ENCODE results near the gene RGS7.
"Not testable (repeated sequence)": the region's sequence is repeated elsewhere in the genome, so short reads cannot be mapped to it uniquely, and the experiment has no call there.

RGS7 gene

DNA sequence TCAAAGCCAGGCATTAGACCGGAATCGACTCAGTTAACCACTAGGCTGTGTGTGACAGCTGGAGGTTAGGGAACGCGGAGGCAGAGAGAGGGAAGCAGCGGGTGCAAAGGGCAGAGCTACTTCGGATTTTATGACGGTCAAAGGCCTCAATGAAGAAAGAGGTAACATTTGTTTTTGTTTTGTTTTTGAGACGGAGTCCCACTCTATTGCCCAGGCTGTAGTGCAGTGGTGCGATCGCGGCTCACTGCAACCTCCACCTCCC is 468.3 kb downstream of the RGS7 start:
- DNase-seq: no peak

- DNase-seq: no peak
Observed at GRCh38 chr1:240888039-240888786, 468.8 kb downstream of the RGS7 start.

DNA sequence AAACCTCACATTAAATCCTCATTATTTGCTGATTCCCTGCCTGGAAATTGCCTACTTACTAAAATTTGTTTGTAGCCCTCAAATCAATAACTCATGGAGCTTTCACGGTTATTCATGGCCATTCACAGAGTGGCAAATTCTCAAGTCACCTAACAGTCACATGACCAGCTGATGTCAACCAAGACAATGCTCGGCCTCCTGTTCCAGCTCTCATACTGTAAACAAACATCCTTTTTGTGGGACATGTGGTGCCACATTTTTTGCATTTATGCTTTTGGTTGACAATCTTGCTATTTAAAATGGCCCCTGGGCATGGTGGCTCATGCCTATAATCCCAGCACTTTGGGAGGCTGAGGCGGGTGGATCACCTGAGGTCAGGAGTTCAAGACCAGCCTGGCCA is 473.5 kb downstream of the RGS7 start:
- DNase-seq: no peak

GRCh38 chr1:240882656-240883308 is 474.2 kb downstream of the RGS7 start:
- not testable (repeated sequence) for DNase-seq

DNA sequence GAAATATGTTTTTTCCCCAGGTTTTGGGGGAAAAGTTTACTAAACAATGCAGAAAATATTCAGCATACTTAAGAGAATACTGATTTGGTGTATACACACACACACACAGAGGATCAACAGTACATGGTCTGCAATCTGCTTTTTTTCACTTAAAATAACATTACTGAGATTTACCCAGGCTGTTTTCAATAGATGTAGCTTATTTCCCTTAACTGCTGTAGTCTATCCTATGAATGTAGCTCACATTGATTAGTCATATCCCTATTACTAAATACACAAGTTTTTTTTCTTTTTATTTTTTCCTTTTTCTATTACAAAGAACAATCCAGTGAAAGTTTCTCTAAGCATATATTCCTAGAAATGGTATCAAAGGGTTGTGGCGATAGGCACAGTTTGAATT is 478.4 kb downstream of the RGS7 start:
- DNase-seq: no peak

- DNase-seq: no peak
Observed at GRCh38 chr1:240877605-240878004, 479.4 kb downstream of the RGS7 start.

GRCh38 chr1:240876071-240876470 is 480.9 kb downstream of the RGS7 start:
- DNase-seq: no peak

- DNase-seq: no peak
Observed at GRCh38 chr1:240869071-240869470, 487.9 kb downstream of the RGS7 start.

GRCh38 chr1:240866724-240867123 is 490.3 kb downstream of the RGS7 start:
- DNase-seq: no peak

GRCh38 chr1:240860023-240860422 is 497.0 kb downstream of the RGS7 start:
- no peak for DNase-seq

DNA sequence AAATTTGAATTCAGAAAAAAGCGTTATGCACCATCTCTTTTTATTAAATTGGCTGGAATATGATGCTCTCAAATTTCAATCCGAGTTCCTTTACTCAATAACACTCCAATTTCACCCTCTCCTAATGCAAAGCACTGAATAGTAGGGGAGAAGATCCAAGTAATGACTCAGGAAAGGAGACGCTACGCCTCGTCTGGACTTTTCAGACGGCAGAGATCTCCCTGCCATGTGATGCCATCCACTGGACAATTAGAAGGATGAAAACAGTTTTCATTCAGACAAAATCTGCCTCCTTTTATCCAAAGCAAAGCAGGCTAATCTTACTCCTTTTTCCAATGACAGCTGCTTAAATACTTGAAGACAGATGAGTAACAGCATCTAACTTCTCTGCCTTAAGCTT is 502.6 kb downstream of the RGS7 start:
- DNase-seq: no peak

DNA sequence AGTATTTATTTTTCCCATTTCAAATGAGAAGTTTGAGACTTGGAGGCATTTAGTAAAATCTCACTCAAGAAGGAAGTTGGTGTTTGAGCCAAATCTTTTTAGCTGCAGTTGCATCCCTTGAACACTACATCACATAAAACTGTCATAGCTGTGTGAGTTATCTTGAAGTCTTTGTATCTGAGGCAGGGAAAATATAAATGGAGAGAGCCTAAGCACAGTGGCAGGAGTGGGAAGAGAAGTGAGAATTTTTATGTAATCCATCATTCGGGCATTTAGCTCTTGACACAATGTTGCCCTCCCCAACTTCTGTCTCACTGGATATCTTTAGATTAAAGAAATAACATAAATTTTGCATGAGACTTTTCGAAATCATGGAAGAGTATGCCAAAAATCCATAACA is 509.7 kb downstream of the RGS7 start:
- no peak for DNase-seq

- DNase-seq: no peak
Observed at GRCh38 chr1:240844486-240844885, 512.5 kb downstream of the RGS7 start.

- DNase-seq: no peak
Observed at GRCh38 chr1:240843798-240844197, 513.2 kb downstream of the RGS7 start.

- DNase-seq: no peak
Observed at GRCh38 chr1:240836271-240836670, 520.7 kb downstream of the RGS7 start.

DNA sequence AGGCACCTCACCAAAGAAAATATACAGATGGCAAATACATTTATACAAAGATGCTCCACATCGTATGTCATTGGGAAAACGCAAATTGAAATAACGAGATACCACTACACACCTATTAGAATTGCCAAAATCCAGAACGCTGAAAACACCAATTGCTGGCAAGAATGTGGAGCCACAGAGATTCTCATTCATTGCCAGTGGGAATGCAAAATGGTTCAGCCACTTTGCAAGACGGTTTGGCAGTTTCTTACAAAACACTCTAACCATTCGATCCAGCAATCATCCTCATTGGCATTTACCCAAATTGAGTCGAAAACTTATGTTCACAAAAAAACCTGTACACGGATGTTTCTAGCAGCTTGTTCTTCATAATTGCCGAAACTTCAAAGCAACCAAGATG is 521.7 kb downstream of the RGS7 start:
- DNase-seq: no peak

DNA sequence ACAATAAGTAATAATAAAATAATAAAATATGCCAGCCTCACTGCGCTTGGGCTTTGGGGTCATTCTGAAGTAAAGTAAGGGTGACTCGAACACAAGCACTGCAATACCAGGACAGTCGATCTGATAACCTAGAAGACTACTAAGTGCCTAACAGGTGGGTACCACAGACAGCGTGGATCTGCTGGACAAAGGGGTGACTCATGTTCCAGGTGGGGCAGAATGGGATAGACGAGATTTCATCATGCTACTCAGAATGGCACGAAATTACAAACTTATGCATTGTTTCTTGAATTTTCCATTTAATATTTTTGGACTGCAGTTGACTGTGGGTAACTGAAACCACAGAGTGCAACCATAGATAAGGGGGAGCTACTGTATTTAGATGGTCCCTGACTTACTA is 523.9 kb downstream of the RGS7 start:
- no peak for DNase-seq

- DNase-seq: no peak
Observed at GRCh38 chr1:240831922-240832321, 525.1 kb downstream of the RGS7 start.

DNA sequence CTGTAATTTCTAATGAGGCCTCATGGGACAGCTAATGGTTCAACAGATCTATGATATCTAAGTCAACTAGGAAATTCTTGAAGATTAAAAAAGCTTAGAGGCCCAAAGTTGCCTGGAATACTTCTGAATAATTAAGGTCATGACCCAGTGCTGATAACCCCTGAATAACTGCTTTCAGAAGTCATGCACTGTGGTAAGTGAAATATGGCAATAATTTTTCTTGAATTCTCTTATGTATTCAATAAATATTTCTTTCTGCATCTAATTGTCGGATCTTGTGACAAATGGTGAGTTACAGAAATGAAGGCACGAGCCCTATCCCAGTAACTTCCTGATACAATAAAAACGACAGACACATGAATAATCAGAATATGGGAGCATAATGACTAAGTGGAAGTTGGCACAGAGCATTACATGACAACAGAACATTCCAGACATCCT is 525.8 kb downstream of the RGS7 start:
- DNase-seq: no peak

DNA sequence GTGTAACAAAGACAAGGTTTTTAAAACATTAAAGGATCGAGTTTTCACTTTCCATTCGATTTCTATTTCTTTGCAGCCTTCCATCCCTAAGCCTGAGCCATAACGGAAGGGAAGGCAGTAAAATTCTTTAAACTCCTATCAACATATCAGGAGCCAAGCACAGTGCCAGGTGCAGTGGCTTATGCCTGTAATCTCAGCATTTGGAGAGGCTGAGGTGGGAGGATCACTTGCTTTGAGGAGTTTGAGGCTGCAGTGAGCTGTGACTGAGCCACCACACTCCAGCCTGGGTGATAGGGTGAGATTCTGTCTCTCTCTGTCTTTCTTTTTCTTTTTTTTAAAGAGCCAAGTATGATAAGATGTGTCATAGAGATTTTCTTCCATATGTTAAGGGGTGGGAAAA is 527.5 kb downstream of the RGS7 start:
- DNase-seq: no peak

GRCh38 chr1:240827786-240828185 is 529.2 kb downstream of the RGS7 start:
- no peak for DNase-seq

- no peak for DNase-seq
Observed at GRCh38 chr1:240824238-240824637, 532.8 kb downstream of the RGS7 start.

GRCh38 chr1:240823357-240823756 is 533.6 kb downstream of the RGS7 start:
- DNase-seq: no peak

- DNase-seq: no peak
Observed at GRCh38 chr1:240821925-240822324, 535.1 kb downstream of the RGS7 start.

- DNase-seq: no peak
Observed at GRCh38 chr1:240820816-240821215, 536.2 kb downstream of the RGS7 start.
